WTC11 (cell line): ENCODE measurements around the gene MRPL10. TPM values are rescaled to one million over a fixed set of nuclear protein-coding genes. Genes with fewer than 3 reads are reported as not detected.

Source experiments
- ATAC-seq: fragments of 200-7000 bp; cut with Tn5 transposase; 2 replicates; pipeline ENCODE4 v1.10.0; 2021; ENCODE audit warnings: mild to moderate bottlenecking, moderate library complexity
- CTCF ChIA-PET: fragments of 300-600 bp; sonication (Branson Sonifier 250); formaldehyde crosslinking; loops from one replicate; lab custom pipeline; 2021; ENCODE audit warnings: antibody characterized with exemption; lab: Charles Lee
- POLR2A ChIA-PET: fragments of 350-600 bp; sonication (Branson Sonifier 250); formaldehyde crosslinking; loops from one replicate; lab custom pipeline; 2021; ENCODE audit warnings: antibody characterized with exemption; lab: Charles Lee
- DNase-seq: peaks from one replicate; pipeline ENCODE4 v3.0.0; 2021; ENCODE audit warnings: low spot score
- H3K27ac Mint-ChIP-seq: 2 replicates; pipeline ENCODE4 v1.8.0; 2021; ENCODE audit warnings: mixed read lengths
- H3K27me3 Mint-ChIP-seq: 2 replicates; pipeline ENCODE4 v1.8.0; 2021; ENCODE audit warnings: low read depth, mild to moderate bottlenecking, moderate library complexity, mixed read lengths
- H3K36me3 Mint-ChIP-seq: 2 replicates; pipeline ENCODE4 v1.8.0; 2021; ENCODE audit warnings: mixed read lengths
- H3K4me1 Mint-ChIP-seq: 2 replicates; pipeline ENCODE4 v1.8.0; 2022; ENCODE audit warnings: mixed read lengths
- H3K4me3 Mint-ChIP-seq: 2 replicates; pipeline ENCODE4 v1.8.0; 2021; ENCODE audit warnings: mild to moderate bottlenecking, moderate library complexity, mixed read lengths
- H3K9me3 Mint-ChIP-seq: 2 replicates; pipeline ENCODE4 v1.8.0; 2021; ENCODE audit warnings: mixed read lengths
- E2F1 ChIP-seq: sonication (generic); formaldehyde crosslinking; IDR thresholded peaks from 2 replicates; pipeline ENCODE4 v1.8.0; 2022; ENCODE audit warnings: mild to moderate bottlenecking, missing genetic modification reagents
- ESRRA ChIP-seq: sonication (generic); formaldehyde crosslinking; IDR thresholded peaks from 2 replicates; pipeline ENCODE4 v1.8.1; 2022; ENCODE audit warnings: mild to moderate bottlenecking, missing genetic modification reagents, borderline replicate concordance
- ETV6 ChIP-seq: sonication (generic); formaldehyde crosslinking; IDR thresholded peaks from 2 replicates; pipeline ENCODE4 v1.8.1; 2022; ENCODE audit warnings: mild to moderate bottlenecking, missing genetic modification reagents
- GRHL2 ChIP-seq: fragments of 250-450 bp; sonication (Bioruptor Pico); IDR thresholded peaks from 2 replicates; pipeline ENCODE4 v1.8.0; 2022; ENCODE audit warnings: mild to moderate bottlenecking, moderate library complexity; ENCODE audit not compliant: insufficient replicate concordance, severe bottlenecking
- GTF2I ChIP-seq: fragments of 250-450 bp; sonication (Bioruptor Pico); conservative IDR thresholded peaks from 2 replicates; pipeline ENCODE4 v1.4.0; 2021; ENCODE audit warnings: mild to moderate bottlenecking
- NFATC4 ChIP-seq: fragments of 250-450 bp; sonication (Bioruptor Pico); IDR thresholded peaks from 2 replicates; pipeline ENCODE4 v1.9.0; 2021; ENCODE audit warnings: mild to moderate bottlenecking
- NFYB ChIP-seq: sonication (generic); formaldehyde crosslinking; conservative IDR thresholded peaks from 2 replicates; pipeline ENCODE4 v1.8.0; 2022; ENCODE audit warnings: low read depth, missing genetic modification reagents
- NR2C2 ChIP-seq: sonication (generic); formaldehyde crosslinking; IDR thresholded peaks from 2 replicates; pipeline ENCODE4 v1.8.0; 2022; ENCODE audit warnings: mild to moderate bottlenecking, missing genetic modification reagents
- NR3C1 ChIP-seq: sonication (generic); formaldehyde crosslinking; conservative IDR thresholded peaks from 2 replicates; pipeline ENCODE4 v1.8.1; 2023; ENCODE audit warnings: low read depth, mild to moderate bottlenecking, missing genetic modification reagents
- OVOL2 ChIP-seq: fragments of 250-450 bp; sonication (Bioruptor Pico); IDR thresholded peaks from 2 replicates; pipeline ENCODE4 v1.9.0; 2021; ENCODE audit warnings: mild to moderate bottlenecking, borderline replicate concordance
- SOX15 ChIP-seq: fragments of 250-450 bp; sonication (Bioruptor Pico); IDR thresholded peaks from 2 replicates; pipeline ENCODE4 v1.9.0; 2021; ENCODE audit warnings: mild to moderate bottlenecking
- TEAD1 ChIP-seq: sonication (generic); formaldehyde crosslinking; IDR thresholded peaks from 2 replicates; pipeline ENCODE4 v1.8.0; 2022; ENCODE audit warnings: mild to moderate bottlenecking, missing genetic modification reagents
- USF1 ChIP-seq: sonication (generic); formaldehyde crosslinking; IDR thresholded peaks from 2 replicates; pipeline ENCODE4 v1.8.0; 2022; ENCODE audit warnings: mild to moderate bottlenecking, missing genetic modification reagents
- ZNF263 ChIP-seq: sonication (generic); formaldehyde crosslinking; IDR thresholded peaks from 2 replicates; pipeline ENCODE4 v1.8.1; 2022; ENCODE audit warnings: low read depth, mild to moderate bottlenecking, moderate library complexity, missing genetic modification reagents
- ZNF671 ChIP-seq: fragments of 250-450 bp; sonication (Bioruptor Pico); IDR thresholded peaks from 2 replicates; pipeline ENCODE4 v1.8.0; 2021; ENCODE audit warnings: mild to moderate bottlenecking
- total RNA-seq: library from RNA; stranded (reverse); gene quantifications from 3 replicates; pipeline ENCODE4 v1.2.3, GENCODE V29; 2021
- TF ChIP-seq, protein P1 (sequence below): sonication (generic); formaldehyde crosslinking; IDR thresholded peaks from 2 replicates; pipeline ENCODE4 v1.8.1; 2023; ENCODE audit warnings: mild to moderate bottlenecking, missing genetic modification reagents
- TF ChIP-seq, protein P2 (sequence below): sonication (generic); formaldehyde crosslinking; IDR thresholded peaks from 2 replicates; pipeline ENCODE4 v1.8.1; 2022; ENCODE audit warnings: missing genetic modification reagents, borderline replicate concordance
- TF ChIP-seq, protein P3 (sequence below): sonication (generic); formaldehyde crosslinking; IDR thresholded peaks from 2 replicates; pipeline ENCODE4 v1.8.0; 2023; ENCODE audit warnings: missing genetic modification reagents
- TF ChIP-seq, protein P4 (sequence below): fragments of 250-450 bp; sonication (Bioruptor Pico); IDR thresholded peaks from 2 replicates; pipeline ENCODE4 v1.9.0; 2021; ENCODE audit warnings: mild to moderate bottlenecking
- TF ChIP-seq, protein P5 (sequence below): sonication (generic); formaldehyde crosslinking; IDR thresholded peaks from 2 replicates; pipeline ENCODE4 v1.8.1; 2022; ENCODE audit warnings: mild to moderate bottlenecking, moderate library complexity, missing genetic modification reagents
- TF ChIP-seq, protein P6 (sequence below): sonication (generic); formaldehyde crosslinking; IDR thresholded peaks from 2 replicates; pipeline ENCODE4 v1.8.1; 2022; ENCODE audit warnings: mild to moderate bottlenecking, missing genetic modification reagents, moderate library complexity, borderline replicate concordance
- TF ChIP-seq, protein P7 (sequence below): sonication (generic); formaldehyde crosslinking; IDR thresholded peaks from 2 replicates; pipeline ENCODE4 v1.8.1; 2023; ENCODE audit warnings: mild to moderate bottlenecking, missing genetic modification reagents

MRPL10 gene
- total RNA-seq, 1 experiment from 2014 or later = 80.1 TPM

DNA sequence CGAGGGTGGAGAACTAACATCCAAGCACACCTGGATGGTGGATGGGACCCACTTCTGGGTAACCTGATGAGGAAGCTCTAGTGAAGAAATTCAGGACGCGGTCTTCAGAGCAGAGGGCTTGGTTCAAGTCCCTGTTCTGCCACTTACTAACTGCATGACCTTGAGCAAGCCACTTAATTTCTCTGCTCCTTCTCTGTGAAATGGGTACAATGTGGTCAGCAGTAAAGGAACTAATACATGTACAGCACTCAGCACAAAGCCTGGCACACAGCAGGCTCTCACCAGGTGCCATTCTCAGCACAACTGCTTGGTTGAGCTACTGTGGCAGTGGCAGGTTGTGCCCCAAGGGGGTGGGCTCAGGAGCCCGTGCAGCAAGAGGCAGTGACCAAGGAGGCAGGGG lies 7.8 kb downstream of the MRPL10 start:
- no peaks in the 10 kb centered on the region for H3K9me3 Mint-ChIP-seq
- no peak for DNase-seq
- ATAC-seq = no peak
- H3K27me3 Mint-ChIP-seq = no peaks in the 10 kb centered on the region
- ChIA-PET CTCF (interaction anchor here (1.6 to 2.6 kb wide), 3 partner anchors 19 to 24 kb away, joined by 3 to 36 read pairs (median 19); partner anchors contain the start of gene SCRN2), POLR2A (no interaction called here)
- peaks cover 20% of the 10 kb centered on the region for H3K4me1 Mint-ChIP-seq
- no peak for TF ChIP-seq ZNF263 (CRISPR knock-in tag)
- TF ChIP-seq, protein P1, sequence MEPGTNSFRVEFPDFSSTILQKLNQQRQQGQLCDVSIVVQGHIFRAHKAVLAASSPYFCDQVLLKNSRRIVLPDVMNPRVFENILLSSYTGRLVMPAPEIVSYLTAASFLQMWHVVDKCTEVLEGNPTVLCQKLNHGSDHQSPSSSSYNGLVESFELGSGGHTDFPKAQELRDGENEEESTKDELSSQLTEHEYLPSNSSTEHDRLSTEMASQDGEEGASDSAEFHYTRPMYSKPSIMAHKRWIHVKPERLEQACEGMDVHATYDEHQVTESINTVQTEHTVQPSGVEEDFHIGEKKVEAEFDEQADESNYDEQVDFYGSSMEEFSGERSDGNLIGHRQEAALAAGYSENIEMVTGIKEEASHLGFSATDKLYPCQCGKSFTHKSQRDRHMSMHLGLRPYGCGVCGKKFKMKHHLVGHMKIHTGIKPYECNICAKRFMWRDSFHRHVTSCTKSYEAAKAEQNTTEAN (CRISPR knock-in tag) = no peak
- no peak for TF ChIP-seq E2F1 (CRISPR knock-in tag)
- TF ChIP-seq GRHL2 = no peak
- no peak for TF ChIP-seq ESRRA (CRISPR knock-in tag)
- TF ChIP-seq, protein P2, sequence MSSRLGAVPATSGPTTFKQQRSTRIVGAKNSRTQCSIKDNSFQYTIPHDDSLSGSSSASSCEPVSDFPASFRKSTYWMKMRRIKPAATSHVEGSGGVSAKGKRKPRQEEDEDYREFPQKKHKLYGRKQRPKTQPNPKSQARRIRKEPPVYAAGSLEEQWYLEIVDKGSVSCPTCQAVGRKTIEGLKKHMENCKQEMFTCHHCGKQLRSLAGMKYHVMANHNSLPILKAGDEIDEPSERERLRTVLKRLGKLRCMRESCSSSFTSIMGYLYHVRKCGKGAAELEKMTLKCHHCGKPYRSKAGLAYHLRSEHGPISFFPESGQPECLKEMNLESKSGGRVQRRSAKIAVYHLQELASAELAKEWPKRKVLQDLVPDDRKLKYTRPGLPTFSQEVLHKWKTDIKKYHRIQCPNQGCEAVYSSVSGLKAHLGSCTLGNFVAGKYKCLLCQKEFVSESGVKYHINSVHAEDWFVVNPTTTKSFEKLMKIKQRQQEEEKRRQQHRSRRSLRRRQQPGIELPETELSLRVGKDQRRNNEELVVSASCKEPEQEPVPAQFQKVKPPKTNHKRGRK = no peak
- TF ChIP-seq GTF2I = no peak
- TF ChIP-seq, protein P3, sequence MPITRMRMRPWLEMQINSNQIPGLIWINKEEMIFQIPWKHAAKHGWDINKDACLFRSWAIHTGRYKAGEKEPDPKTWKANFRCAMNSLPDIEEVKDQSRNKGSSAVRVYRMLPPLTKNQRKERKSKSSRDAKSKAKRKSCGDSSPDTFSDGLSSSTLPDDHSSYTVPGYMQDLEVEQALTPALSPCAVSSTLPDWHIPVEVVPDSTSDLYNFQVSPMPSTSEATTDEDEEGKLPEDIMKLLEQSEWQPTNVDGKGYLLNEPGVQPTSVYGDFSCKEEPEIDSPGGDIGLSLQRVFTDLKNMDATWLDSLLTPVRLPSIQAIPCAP (CRISPR knock-in tag) = no peak
- H3K27ac Mint-ChIP-seq = no peak overlapping the region
- no peak overlapping the region for H3K4me3 Mint-ChIP-seq
- H3K36me3 Mint-ChIP-seq = peaks cover 36% of the 10 kb centered on the region

GRCh38 chr17:47822785-47823184 lies 8.6 kb downstream of the MRPL10 start:
- TF ChIP-seq OVOL2 (CRISPR knock-in tag) (no peak), TEAD1 (CRISPR knock-in tag) (no peak), USF1 (CRISPR knock-in tag) (no peak), ESRRA (CRISPR knock-in tag) (no peak), NR2C2 (CRISPR knock-in tag) (no peak), NFATC4 (no peak), NR3C1 (CRISPR knock-in tag) (no peak), SOX15 (CRISPR knock-in tag) (no peak), ZNF671 (CRISPR knock-in tag) (no peak), ETV6 (CRISPR knock-in tag) (no peak), NFYB (CRISPR knock-in tag) (no peak), ZNF263 (CRISPR knock-in tag) (no peak)
- TF ChIP-seq, protein P4, sequence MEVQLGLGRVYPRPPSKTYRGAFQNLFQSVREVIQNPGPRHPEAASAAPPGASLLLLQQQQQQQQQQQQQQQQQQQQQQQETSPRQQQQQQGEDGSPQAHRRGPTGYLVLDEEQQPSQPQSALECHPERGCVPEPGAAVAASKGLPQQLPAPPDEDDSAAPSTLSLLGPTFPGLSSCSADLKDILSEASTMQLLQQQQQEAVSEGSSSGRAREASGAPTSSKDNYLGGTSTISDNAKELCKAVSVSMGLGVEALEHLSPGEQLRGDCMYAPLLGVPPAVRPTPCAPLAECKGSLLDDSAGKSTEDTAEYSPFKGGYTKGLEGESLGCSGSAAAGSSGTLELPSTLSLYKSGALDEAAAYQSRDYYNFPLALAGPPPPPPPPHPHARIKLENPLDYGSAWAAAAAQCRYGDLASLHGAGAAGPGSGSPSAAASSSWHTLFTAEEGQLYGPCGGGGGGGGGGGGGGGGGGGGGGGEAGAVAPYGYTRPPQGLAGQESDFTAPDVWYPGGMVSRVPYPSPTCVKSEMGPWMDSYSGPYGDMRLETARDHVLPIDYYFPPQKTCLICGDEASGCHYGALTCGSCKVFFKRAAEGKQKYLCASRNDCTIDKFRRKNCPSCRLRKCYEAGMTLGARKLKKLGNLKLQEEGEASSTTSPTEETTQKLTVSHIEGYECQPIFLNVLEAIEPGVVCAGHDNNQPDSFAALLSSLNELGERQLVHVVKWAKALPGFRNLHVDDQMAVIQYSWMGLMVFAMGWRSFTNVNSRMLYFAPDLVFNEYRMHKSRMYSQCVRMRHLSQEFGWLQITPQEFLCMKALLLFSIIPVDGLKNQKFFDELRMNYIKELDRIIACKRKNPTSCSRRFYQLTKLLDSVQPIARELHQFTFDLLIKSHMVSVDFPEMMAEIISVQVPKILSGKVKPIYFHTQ (CRISPR knock-in tag) = no peak
- TF ChIP-seq, protein P5, sequence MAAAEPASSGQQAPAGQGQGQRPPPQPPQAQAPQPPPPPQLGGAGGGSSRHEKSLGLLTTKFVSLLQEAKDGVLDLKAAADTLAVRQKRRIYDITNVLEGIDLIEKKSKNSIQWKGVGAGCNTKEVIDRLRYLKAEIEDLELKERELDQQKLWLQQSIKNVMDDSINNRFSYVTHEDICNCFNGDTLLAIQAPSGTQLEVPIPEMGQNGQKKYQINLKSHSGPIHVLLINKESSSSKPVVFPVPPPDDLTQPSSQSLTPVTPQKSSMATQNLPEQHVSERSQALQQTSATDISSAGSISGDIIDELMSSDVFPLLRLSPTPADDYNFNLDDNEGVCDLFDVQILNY = no peak
- TF ChIP-seq, protein P6, sequence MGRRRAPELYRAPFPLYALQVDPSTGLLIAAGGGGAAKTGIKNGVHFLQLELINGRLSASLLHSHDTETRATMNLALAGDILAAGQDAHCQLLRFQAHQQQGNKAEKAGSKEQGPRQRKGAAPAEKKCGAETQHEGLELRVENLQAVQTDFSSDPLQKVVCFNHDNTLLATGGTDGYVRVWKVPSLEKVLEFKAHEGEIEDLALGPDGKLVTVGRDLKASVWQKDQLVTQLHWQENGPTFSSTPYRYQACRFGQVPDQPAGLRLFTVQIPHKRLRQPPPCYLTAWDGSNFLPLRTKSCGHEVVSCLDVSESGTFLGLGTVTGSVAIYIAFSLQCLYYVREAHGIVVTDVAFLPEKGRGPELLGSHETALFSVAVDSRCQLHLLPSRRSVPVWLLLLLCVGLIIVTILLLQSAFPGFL (CRISPR knock-in tag) = no peak
- TF ChIP-seq, protein P7, sequence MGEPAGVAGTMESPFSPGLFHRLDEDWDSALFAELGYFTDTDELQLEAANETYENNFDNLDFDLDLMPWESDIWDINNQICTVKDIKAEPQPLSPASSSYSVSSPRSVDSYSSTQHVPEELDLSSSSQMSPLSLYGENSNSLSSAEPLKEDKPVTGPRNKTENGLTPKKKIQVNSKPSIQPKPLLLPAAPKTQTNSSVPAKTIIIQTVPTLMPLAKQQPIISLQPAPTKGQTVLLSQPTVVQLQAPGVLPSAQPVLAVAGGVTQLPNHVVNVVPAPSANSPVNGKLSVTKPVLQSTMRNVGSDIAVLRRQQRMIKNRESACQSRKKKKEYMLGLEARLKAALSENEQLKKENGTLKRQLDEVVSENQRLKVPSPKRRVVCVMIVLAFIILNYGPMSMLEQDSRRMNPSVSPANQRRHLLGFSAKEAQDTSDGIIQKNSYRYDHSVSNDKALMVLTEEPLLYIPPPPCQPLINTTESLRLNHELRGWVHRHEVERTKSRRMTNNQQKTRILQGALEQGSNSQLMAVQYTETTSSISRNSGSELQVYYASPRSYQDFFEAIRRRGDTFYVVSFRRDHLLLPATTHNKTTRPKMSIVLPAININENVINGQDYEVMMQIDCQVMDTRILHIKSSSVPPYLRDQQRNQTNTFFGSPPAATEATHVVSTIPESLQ (CRISPR knock-in tag) = no peak
- DNase-seq = no peak
- Mint-ChIP-seq H3K27me3 (no peaks in the 10 kb centered on the region), H3K36me3 (peaks cover 31% of the 10 kb centered on the region), H3K4me3 (no peak overlapping the region), H3K4me1 (peaks cover 20% of the 10 kb centered on the region), H3K27ac (no peak overlapping the region), H3K9me3 (no peaks in the 10 kb centered on the region)
- no peak for ATAC-seq
- ChIA-PET CTCF (interaction anchor here (2.0 to 2.6 kb wide), 4 partner anchors 8 to 124 kb away, joined by 8 to 36 read pairs (median 19); partner anchors contain the start of genes LRRC46, MRPL10 and SCRN2), POLR2A (no interaction called here)
